GM12878 (cell line): Measurements from ENCODE around the gene EML1.

Experiments
- MXI1 ChIP-seq: fragments of 150-350 bp; IDR thresholded peaks from 2 replicates; pipeline ENCODE4 v1.6.1; 2011; ENCODE audit warnings: low read depth, mild to moderate bottlenecking, inconsistent platforms, low read length, improper control_type of control experiment
- POLR2A ChIP-seq: IDR thresholded peaks from 2 replicates; pipeline ENCODE4 v1.6.1; 2011; ENCODE audit warnings: low read depth, mild to moderate bottlenecking, low read length
- POLR2AphosphoS5 ChIP-seq: IDR thresholded peaks from 2 replicates; pipeline ENCODE4 v1.6.1; 2011; ENCODE audit warnings: mild to moderate bottlenecking, low read length, inconsistent platforms
- REST ChIP-seq: IDR thresholded peaks from 2 replicates; pipeline ENCODE4 v1.6.1; 2012; ENCODE audit warnings: mild to moderate bottlenecking, low read depth, low read length
- SRF ChIP-seq, 2 experiments: IDR thresholded peaks; 2 replicates each; pipeline ENCODE4 v1.6.1; 2011; ENCODE audit warnings: low read depth in 2 of 2, low read length in 2 of 2, mild to moderate bottlenecking in 1 of 2, moderate library complexity in 1 of 2
- TF ChIP-seq, protein P1 (sequence below), 3 experiments: IDR thresholded peaks in 2 of 3; conservative IDR thresholded peaks in 1 of 3; 2 replicates each; pipeline ENCODE4 v1.5.1; 2011; ENCODE audit warnings: low read depth in 3 of 3, low read length in 3 of 3, mild to moderate bottlenecking in 3 of 3, control low read depth in 2 of 3, moderate library complexity in 2 of 3, inconsistent platforms in 1 of 3, mixed read lengths in 1 of 3; ENCODE audit not compliant: control insufficient read depth in 2 of 3, insufficient read depth in 1 of 3; ENCODE audit errors: extremely low read depth in 1 of 3

DNA sequence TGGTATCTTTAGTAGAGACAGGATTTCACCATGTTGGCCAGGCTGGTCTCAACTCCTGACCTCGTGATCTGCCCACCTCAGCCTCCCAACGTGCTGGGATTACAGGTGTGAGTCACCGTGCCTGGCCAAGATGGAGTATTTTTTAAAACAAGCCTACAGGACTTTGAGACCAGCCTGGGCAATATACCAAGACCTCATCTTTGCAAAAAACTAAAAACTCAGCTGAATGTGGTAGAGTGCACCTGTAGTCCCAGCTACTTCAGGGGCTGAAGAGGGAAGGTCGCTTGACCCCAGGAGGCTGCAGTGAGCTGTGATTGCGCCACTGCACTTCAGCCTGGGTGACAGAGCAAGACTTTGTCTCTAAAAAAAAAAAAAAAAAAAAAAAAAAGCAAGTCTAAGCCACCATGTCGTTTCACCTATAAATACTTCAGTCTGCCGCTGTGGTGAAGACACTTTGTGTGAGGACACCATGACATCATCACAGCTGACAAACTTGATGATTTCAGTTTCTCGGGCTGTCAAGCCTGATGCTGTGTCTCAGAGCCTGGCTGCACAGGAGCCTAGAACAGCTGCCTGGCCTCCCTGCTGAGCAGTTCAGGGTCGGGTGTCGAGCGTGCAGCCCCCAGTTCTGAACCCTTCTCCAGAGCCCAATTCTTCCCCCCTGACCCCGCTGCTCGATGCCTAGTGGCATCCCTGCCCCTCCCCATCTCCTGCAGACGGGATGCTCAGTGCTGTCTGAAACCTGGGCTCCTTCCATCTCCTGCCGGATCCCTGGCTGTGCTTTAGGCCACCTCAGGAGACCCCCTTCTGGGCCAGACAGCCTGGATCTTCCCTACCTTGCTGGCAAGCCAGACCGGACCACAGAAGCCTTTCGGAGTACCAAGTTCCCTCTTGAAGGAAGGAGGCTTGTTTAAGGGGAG lies 152.8 kb downstream of the EML1 start:
- TF ChIP-seq SRF (IDR thresholded peaks at IDR 0.05; ENCODE audit: low read depth in 2 of 2, low read length in 2 of 2): no peak
- TF ChIP-seq, protein P1, sequence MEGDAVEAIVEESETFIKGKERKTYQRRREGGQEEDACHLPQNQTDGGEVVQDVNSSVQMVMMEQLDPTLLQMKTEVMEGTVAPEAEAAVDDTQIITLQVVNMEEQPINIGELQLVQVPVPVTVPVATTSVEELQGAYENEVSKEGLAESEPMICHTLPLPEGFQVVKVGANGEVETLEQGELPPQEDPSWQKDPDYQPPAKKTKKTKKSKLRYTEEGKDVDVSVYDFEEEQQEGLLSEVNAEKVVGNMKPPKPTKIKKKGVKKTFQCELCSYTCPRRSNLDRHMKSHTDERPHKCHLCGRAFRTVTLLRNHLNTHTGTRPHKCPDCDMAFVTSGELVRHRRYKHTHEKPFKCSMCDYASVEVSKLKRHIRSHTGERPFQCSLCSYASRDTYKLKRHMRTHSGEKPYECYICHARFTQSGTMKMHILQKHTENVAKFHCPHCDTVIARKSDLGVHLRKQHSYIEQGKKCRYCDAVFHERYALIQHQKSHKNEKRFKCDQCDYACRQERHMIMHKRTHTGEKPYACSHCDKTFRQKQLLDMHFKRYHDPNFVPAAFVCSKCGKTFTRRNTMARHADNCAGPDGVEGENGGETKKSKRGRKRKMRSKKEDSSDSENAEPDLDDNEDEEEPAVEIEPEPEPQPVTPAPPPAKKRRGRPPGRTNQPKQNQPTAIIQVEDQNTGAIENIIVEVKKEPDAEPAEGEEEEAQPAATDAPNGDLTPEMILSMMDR (IDR thresholded peaks at IDR 0.05 in 2 of 3, conservative IDR thresholded peaks at IDR 0.05 in 1 of 3; ENCODE audit: control insufficient read depth in 2 of 3, extremely low read depth in 1 of 3, insufficient read depth in 1 of 3, low read depth in 3 of 3, low read length in 3 of 3): no peak
- no peak for TF ChIP-seq MXI1
- TF ChIP-seq REST: no peak
- no peak for TF ChIP-seq POLR2AphosphoS5
- TF ChIP-seq POLR2A: no peak
